ENCODE measurements around the gene CEP350.

DNA sequence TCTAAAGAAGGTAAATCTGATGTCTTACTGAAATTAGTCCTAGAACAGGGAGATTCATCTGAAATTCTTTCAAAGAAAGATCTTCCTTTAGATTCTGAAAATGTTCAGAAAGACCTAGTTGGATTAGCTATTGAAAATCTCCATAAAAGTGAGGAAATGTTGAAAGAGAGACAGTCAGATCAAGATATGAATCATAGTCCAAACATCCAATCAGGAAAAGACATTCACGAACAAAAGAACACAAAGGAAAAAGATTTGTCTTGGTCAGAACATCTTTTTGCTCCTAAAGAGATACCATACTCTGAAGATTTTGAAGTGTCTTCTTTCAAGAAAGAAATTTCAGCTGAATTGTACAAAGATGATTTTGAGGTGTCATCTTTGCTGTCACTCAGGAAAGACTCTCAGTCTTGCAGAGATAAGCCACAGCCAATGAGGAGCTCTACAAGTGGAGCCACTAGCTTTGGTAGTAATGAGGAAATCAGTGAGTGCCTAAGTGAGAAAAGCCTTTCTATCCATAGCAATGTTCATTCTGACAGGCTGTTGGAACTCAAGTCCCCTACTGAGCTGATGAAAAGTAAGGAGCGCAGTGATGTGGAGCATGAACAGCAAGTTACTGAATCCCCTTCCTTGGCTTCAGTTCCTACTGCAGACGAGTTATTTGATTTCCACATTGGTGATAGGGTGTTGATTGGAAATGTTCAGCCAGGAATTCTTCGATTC is 138.5 kb downstream of the CEP350 start:
- TF ChIP-seq CTCF (IDR thresholded peaks at IDR 0.05; ENCODE audit: poor library complexity) (no peak), EZH2 (IDR thresholded peaks at IDR 0.05; ENCODE audit: borderline replicate concordance) (no peak), EZH2phosphoT487 (IDR thresholded peaks at IDR 0.05; ENCODE audit: low read depth, severe bottlenecking, unreplicated experiment) (no peak)
